GM19035 (cell line): ENCODE data around the gene MMP14.
"Not testable (repeated sequence)": the region's sequence is repeated elsewhere in the genome, so short reads cannot be mapped to it uniquely, and the experiment has no call there.

Source experiments
- ATAC-seq: cut with Tn5 transposase; IDR thresholded peaks from one replicate; pipeline ENCODE4 v1.9.1; 2021; ENCODE audit not compliant: unreplicated experiment

Gene MMP14

GRCh38 chr14:22836301-22837113, at the start of gene MMP14:
TSS of gene MMP14 (plus strand) at chr14:22836585. CDS start at chr14:22836818, 233 bp downstream.
- ATAC-seq = no peak

- no peak for ATAC-seq
Observed at GRCh38 chr14:22786685-22787084, 49.7 kb upstream of the MMP14 start.

GRCh38 chr14:22791301-22791700, 45.1 kb upstream of the MMP14 start:
- ATAC-seq = no peak

- ATAC-seq = no peak
Observed at GRCh38 chr14:22792158-22792557, 44.2 kb upstream of the MMP14 start.

- ATAC-seq = not testable (repeated sequence)
Observed at GRCh38 chr14:22793550-22793949, 42.8 kb upstream of the MMP14 start.

GRCh38 chr14:22793976-22794375, 42.4 kb upstream of the MMP14 start:
- no peak for ATAC-seq

GRCh38 chr14:22794551-22794951, 41.8 kb upstream of the MMP14 start:
- ATAC-seq = peak; percentile 46

GRCh38 chr14:22796087-22796707, 40.2 kb upstream of the MMP14 start:
- peak; percentile 64 for ATAC-seq

- ATAC-seq = no peak
Observed at GRCh38 chr14:22797017-22797917, 39.1 kb upstream of the MMP14 start.

GRCh38 chr14:22798528-22798927, 37.9 kb upstream of the MMP14 start:
- no peak for ATAC-seq

GRCh38 chr14:22800346-22800745, 36.0 kb upstream of the MMP14 start:
- no peak for ATAC-seq

- ATAC-seq = no peak
Observed at GRCh38 chr14:22801716-22802115, 34.7 kb upstream of the MMP14 start.

- no peak for ATAC-seq
Observed at GRCh38 chr14:22802860-22803686, 33.3 kb upstream of the MMP14 start.

GRCh38 chr14:22803687-22803974, 32.8 kb upstream of the MMP14 start:
- no peak for ATAC-seq

- ATAC-seq = not testable (repeated sequence)
Observed at GRCh38 chr14:22805235-22805634, 31.1 kb upstream of the MMP14 start.

- ATAC-seq = no peak
Observed at GRCh38 chr14:22807432-22808087, 28.8 kb upstream of the MMP14 start.

GRCh38 chr14:22808388-22809209, 27.8 kb upstream of the MMP14 start:
- no peak for ATAC-seq

GRCh38 chr14:22811722-22812121, 24.7 kb upstream of the MMP14 start:
- no peak for ATAC-seq

GRCh38 chr14:22812744-22813143, 23.6 kb upstream of the MMP14 start:
- no peak for ATAC-seq
